HG03108 (cell line): ENCODE data around the gene LHFPL2.

Experiments
- ATAC-seq: cut with Tn5 transposase; IDR thresholded peaks from one replicate; pipeline ENCODE4 v1.9.1; 2021; ENCODE audit warnings: moderate library complexity; ENCODE audit not compliant: unreplicated experiment

Gene LHFPL2

GRCh38 chr5:78597974-78598371 lies 50.6 kb downstream of the LHFPL2 start:
- ATAC-seq = no peak

- ATAC-seq = no peak
These were observed 51.3 kb downstream of the LHFPL2 start for GRCh38 chr5:78597068-78597973.

- no peak for ATAC-seq
These were observed 53.1 kb downstream of the LHFPL2 start for GRCh38 chr5:78595458-78595921.

GRCh38 chr5:78594610-78595457 lies 53.7 kb downstream of the LHFPL2 start:
- ATAC-seq = no peak

- no peak for ATAC-seq
These were observed 54.6 kb downstream of the LHFPL2 start for GRCh38 chr5:78594021-78594420.

- no peak for ATAC-seq
These were observed 55.1 kb downstream of the LHFPL2 start for GRCh38 chr5:78593465-78593864.

GRCh38 chr5:78592735-78593386 lies 55.7 kb downstream of the LHFPL2 start:
- no peak for ATAC-seq

GRCh38 chr5:78591972-78592700 lies 56.4 kb downstream of the LHFPL2 start:
- peak; percentile 88 for ATAC-seq

GRCh38 chr5:78591138-78591612 lies 57.4 kb downstream of the LHFPL2 start:
- no peak for ATAC-seq

GRCh38 chr5:78589923-78590322 lies 58.6 kb downstream of the LHFPL2 start:
- ATAC-seq = no peak

GRCh38 chr5:78588507-78588906 lies 60.1 kb downstream of the LHFPL2 start:
- ATAC-seq = no peak

GRCh38 chr5:78587775-78588291 lies 60.7 kb downstream of the LHFPL2 start:
- ATAC-seq = no peak

GRCh38 chr5:78587081-78587774 lies 61.3 kb downstream of the LHFPL2 start:
- no peak for ATAC-seq

GRCh38 chr5:78586251-78586650 lies 62.3 kb downstream of the LHFPL2 start:
- no peak for ATAC-seq

GRCh38 chr5:78578015-78578414 lies 70.6 kb downstream of the LHFPL2 start:
- ATAC-seq = no peak

- no peak for ATAC-seq
These were observed 71.3 kb downstream of the LHFPL2 start for GRCh38 chr5:78577071-78577807.

- no peak for ATAC-seq
These were observed 72.2 kb downstream of the LHFPL2 start for GRCh38 chr5:78576376-78576775.

GRCh38 chr5:78574731-78575161 lies 73.8 kb downstream of the LHFPL2 start:
- ATAC-seq = peak; percentile 52
